Heart left ventricle (tissue), 13 donors: ENCODE data around the gene ARL15.

ENCODE experiments used
- CTCF ChIP-seq, 12 donors: fragments of 200-600 bp; sonication (generic) in 4 of 12; IDR thresholded peaks; one replicate each; pipeline versions ENCODE4 v1.5.0 to v1.8.0; 2018 to 2022; ENCODE audit warnings: antibody characterized with exemption in 12 of 12, mild to moderate bottlenecking in 5 of 12
- POLR2A ChIP-seq, 2 donors: fragments of 450-650 bp; IDR thresholded peaks; one replicate each; pipeline ENCODE4 v1.6.1; 2017; ENCODE audit warnings: antibody characterized with exemption in 2 of 2, mild to moderate bottlenecking in 2 of 2, moderate library complexity in 2 of 2
- donor health status: ischemic (EF 13 %, LVEDD 7.1; RV severe dilation, severe dysfunction).
- donor health status: DM: no; HTN: yes; CAD: no.
- donor health status: DM: no; HTN: no; CAD: no.
- donor health status: ischemic (EF 25% LVEDD 6.9; RV normal size, moderate dysfunction).
- donor health status: ischemic (EF 25% LVEDD 5.7; RV mildly dilated, moderate dysfunction).
- donor health status: ischemic (EF 35%, LVEDD 5.7; RV mildly dilated, moderate dysfunction).
- donor health status: nonischemic (EF 11% LVEDD 7.7; RV severe dilation, severe dysfunction).
- donor health status: DM: yes; HTN: yes; CAD: no.
- donor health status: PGD.
- donor health status: ischemic (EF 29% LVEDD 5.4; RV normal size, mild dysfunction).
- donor health status: nonischemic (EF 23%, LVEDD 6.1; RV moderate dilation, normal function).

- TF ChIP-seq CTCF (IDR thresholded peaks at IDR 0.05) (no peak), POLR2A (IDR thresholded peaks at IDR 0.05) (no peak)
Measured at GRCh38 chr5:54278979-54279717, 31.2 kb downstream of the ARL15 start.
